Measurements from ENCODE around the gene KCNQ1.

Gene KCNQ1

DNA sequence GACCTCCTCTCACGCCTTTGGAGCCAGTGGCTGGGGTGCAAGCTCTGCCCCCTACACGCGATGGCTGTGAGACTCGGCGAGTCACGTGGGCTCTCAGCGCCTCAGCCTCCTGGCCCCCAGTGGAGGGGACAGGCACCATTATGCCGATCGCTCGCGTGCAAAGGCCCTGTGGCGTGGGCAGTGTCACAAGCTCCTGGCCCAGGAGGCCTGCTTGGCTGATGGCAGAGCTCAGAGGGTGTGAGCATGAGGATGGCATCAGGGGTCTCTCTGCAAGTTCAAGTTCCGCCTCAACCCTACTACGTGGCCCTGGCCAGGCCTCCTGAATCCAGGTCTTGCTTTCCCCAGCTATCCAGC lies 345.7 kb downstream of the KCNQ1 start:
- Histone ChIP-seq H3K27me3 (ENCODE audit: control insufficient read depth, insufficient read depth, low read length) (peaks cover 40% of the 10 kb centered on the region), H3K9me3 (ENCODE audit: control insufficient read depth, insufficient read depth, low read length) (peaks cover 8% of the 10 kb centered on the region), H3K9ac (ENCODE audit: low read depth, low read length) (no peak overlapping the region), H3K27ac (ENCODE audit: low read depth, low read length) (no peak overlapping the region), H3K4me3 (ENCODE audit: low read depth, low read length) (no peak overlapping the region), H3K4me1 (ENCODE audit: control insufficient read depth, insufficient read depth, low read length) (peaks cover 6% of the 10 kb centered on the region; the same call in 1 of the 2 replicates), H3K36me3 (ENCODE audit: control insufficient read depth, insufficient read depth, low read length) (no peaks in the 10 kb centered on the region)

DNA sequence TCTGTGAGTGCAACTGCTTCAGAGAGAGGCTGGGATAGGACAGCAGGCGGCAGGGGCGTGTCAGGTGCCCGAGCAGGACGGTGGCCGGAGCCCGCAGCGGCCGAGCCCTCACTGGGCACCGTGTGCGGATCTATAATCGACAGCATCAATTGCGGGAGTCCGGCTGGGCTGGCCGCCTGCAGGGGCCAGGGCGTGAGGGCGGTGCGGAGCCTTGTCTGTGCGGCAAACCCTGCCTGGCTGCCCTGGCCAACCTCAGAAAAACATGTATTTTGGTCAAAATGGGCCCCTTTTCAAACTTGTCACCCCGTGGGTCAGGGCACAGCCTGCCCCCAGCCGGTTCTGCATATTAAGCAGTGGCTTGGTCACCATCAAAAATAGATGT lies 346.3 kb downstream of the KCNQ1 start:
- peak overlapping the region; percentile 58; the same call in 1 of the 2 replicates for H3K4me3 ChIP-seq (ENCODE audit: low read depth, low read length)
- H3K36me3 ChIP-seq (ENCODE audit: control insufficient read depth, insufficient read depth, low read length), result no peaks in the 10 kb centered on the region
- H3K9me3 ChIP-seq (ENCODE audit: control insufficient read depth, insufficient read depth, low read length), result peaks cover 3% of the 10 kb centered on the region
- no peak overlapping the region for H3K27ac ChIP-seq (ENCODE audit: low read depth, low read length)
- peaks cover 6% of the 10 kb centered on the region; the same call in 1 of the 2 replicates for H3K4me1 ChIP-seq (ENCODE audit: control insufficient read depth, insufficient read depth, low read length)
- H3K27me3 ChIP-seq (ENCODE audit: control insufficient read depth, insufficient read depth, low read length), result peaks cover 40% of the 10 kb centered on the region
- H3K9ac ChIP-seq (ENCODE audit: low read depth, low read length), result no peak overlapping the region

DNA sequence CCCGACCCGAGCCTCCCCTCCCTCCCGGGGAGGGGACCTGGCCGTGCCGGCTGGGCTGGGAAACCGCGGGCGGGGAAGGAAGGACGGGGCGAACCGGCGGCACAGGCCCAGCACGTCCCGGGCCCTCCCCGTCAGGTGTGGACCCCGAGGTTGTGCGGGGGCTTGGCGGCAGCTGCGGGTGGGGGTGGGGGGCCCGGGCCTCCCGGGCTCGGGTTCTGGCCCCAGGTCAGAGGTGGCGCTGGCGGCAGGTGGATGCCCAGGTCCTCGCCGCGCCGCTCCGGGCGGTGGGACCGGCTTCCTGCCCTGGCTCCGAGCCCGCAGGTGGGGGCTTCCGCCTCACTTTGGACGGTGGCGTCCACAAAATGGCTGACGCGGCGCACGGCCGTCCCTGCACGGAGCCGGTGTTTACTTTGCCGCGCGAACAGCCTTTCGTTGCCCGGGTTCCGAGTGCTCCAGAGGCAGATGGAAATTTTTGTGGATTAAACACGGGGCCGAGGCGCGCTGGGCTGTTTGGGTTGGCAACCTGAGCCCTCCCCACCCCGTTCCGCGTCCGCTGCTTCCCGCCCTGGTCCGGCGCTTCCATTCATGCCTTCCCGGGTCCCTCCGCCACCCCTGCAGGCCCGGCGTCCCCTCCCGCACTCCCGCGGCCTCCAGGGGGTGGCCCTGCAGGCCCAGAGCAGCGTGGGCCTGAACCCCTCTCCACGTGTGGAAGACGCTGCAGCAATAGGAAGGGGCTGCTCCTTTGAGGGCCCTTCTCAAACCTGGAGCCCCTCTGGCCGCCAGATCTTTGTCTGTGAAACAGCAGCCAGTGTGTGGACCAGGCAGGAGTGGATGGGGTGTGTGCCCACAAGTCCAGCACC lies 346.9 kb downstream of the KCNQ1 start:
- peaks cover 6% of the 10 kb centered on the region; the same call in 1 of the 2 replicates for H3K4me1 ChIP-seq (ENCODE audit: control insufficient read depth, insufficient read depth, low read length)
- H3K27me3 ChIP-seq (ENCODE audit: control insufficient read depth, insufficient read depth, low read length), result peaks cover 40% of the 10 kb centered on the region
- H3K9ac ChIP-seq (ENCODE audit: low read depth, low read length), result no peak overlapping the region
- H3K4me3 ChIP-seq (ENCODE audit: low read depth, low read length), result peak overlapping the region; percentile 58; the same call in 1 of the 2 replicates
- no peak overlapping the region for H3K27ac ChIP-seq (ENCODE audit: low read depth, low read length)
- no peaks in the 10 kb centered on the region for H3K36me3 ChIP-seq (ENCODE audit: control insufficient read depth, insufficient read depth, low read length)
- no peaks in the 10 kb centered on the region; the same call in 1 of the 2 replicates for H3K9me3 ChIP-seq (ENCODE audit: control insufficient read depth, insufficient read depth, low read length)

DNA sequence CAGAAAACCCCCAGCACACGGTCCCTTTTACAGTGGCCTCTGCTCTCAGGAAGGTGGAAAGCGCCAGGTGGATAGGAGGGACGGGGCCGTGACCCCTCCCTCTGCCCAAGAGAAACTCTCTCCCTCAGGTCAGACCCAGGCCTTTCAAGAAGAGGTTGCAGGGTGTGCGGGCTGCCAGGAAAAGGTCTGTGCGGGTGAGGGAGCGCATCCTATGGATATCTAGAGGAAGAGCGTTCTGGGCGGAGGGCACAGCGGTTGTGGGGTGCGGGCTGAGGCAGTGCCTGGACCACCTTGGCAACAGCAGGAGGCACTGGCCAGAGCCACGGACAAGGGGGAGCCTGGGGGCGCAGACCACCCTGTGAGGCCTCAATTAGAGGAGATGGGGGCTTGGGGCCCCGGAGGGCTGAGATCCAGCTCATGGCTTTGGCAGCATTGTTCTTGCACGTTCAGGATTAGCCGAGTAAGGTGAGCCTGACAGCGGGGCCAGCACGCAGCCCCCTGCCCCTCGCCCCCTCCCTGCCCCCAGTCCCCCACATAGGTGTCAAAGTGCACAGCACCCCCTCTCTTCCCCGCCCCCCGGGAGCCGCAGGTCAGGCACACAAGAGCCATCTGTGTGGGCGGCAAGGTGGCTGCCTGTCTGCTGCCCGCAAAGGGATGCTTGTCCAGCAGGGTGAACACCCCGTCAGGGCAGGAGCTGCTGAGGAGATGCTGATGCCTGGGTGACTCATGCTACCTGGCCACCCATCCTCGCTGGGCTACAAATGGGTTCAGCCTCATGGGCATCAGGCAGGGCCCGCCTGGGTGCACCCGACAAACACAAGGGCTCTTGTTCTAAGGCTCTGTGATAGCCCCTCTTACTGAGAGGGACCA lies 347.8 kb downstream of the KCNQ1 start:
- Histone ChIP-seq H3K27ac (ENCODE audit: low read depth, low read length) (no peak overlapping the region), H3K27me3 (ENCODE audit: control insufficient read depth, insufficient read depth, low read length) (peaks cover 40% of the 10 kb centered on the region), H3K36me3 (ENCODE audit: control insufficient read depth, insufficient read depth, low read length) (no peaks in the 10 kb centered on the region), H3K9me3 (ENCODE audit: control insufficient read depth, insufficient read depth, low read length) (no peaks in the 10 kb centered on the region), H3K4me1 (ENCODE audit: control insufficient read depth, insufficient read depth, low read length) (peaks cover 6% of the 10 kb centered on the region; the same call in 1 of the 2 replicates), H3K4me3 (ENCODE audit: low read depth, low read length) (peak overlapping the region; percentile 58; the same call in 1 of the 2 replicates), H3K9ac (ENCODE audit: low read depth, low read length) (no peak overlapping the region)

DNA sequence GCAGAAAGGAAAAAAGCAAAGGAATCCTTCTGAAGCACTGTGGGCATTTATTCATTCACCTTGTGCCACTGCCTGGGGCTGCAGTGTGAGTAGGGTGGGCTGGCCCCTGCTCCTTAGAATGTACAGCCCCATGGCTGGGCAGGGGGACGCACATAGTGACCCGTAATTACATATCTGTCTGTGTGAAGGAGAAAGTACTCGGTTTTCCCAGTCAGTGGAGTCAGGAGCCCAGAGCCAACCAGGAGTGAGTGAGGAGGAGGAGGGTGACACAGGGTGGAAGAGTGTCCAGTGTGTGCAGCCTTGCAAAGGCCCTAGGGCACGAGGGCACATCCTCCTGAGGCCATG lies 348.9 kb downstream of the KCNQ1 start:
- Histone ChIP-seq H3K27ac (ENCODE audit: low read depth, low read length) (no peak overlapping the region), H3K27me3 (ENCODE audit: control insufficient read depth, insufficient read depth, low read length) (peaks cover 46% of the 10 kb centered on the region), H3K9me3 (ENCODE audit: control insufficient read depth, insufficient read depth, low read length) (no peaks in the 10 kb centered on the region), H3K4me1 (ENCODE audit: control insufficient read depth, insufficient read depth, low read length) (peaks cover 4% of the 10 kb centered on the region; the same call in 1 of the 2 replicates), H3K36me3 (ENCODE audit: control insufficient read depth, insufficient read depth, low read length) (no peaks in the 10 kb centered on the region), H3K4me3 (ENCODE audit: low read depth, low read length) (no peak overlapping the region), H3K9ac (ENCODE audit: low read depth, low read length) (no peak overlapping the region)

DNA sequence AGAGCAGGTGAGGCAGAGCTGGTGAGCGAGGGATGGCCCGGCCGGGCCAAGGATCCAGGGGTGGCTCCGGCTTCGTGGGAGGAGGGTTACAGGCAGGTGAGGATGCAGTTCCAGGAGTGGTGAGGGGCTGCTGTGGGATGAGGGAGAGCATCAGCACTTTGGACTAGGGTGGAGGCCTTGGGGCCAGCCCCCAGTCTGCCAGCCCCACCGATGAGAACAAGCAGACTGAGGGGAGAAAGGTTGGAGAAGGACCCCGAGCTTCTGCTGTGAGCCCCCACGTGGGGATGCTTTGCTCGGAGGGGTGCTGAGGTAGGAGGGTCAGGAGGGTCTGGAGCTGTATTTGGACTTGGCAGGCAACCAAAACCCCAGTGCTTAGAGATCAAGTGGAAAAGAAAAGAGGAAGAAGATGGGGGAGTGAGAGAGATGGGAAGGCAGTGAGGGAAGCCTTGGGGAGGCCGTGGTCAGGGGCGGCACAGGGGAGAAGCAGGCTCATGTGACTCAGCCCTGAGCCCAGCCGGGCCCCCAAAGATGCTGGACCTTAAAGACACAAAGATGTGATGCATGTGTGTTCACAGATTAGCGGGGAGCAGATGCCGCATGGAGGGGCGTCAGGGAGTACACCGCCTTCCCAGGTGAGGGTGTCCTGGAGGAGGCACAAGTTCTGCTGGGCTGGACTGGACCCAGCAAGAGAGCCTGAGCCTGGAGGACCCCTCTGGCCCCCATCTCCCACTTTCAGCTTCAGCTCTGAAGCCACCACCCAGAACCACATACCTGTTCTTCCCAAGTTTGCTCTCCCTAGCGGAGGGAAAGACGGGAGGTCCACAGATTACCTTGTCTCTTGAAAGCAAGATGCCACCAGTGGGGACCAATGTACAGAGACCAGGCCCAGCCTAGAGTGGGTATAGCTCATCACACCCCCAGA lies 349.5 kb downstream of the KCNQ1 start:
- Histone ChIP-seq H3K27ac (ENCODE audit: low read depth, low read length) (no peak overlapping the region), H3K9ac (ENCODE audit: low read depth, low read length) (no peak overlapping the region), H3K36me3 (ENCODE audit: control insufficient read depth, insufficient read depth, low read length) (no peaks in the 10 kb centered on the region), H3K9me3 (ENCODE audit: control insufficient read depth, insufficient read depth, low read length) (no peaks in the 10 kb centered on the region; the same call in 1 of the 2 replicates), H3K4me3 (ENCODE audit: low read depth, low read length) (no peak overlapping the region), H3K27me3 (ENCODE audit: control insufficient read depth, insufficient read depth, low read length) (peaks cover 47% of the 10 kb centered on the region), H3K4me1 (ENCODE audit: control insufficient read depth, insufficient read depth, low read length) (peaks cover 3% of the 10 kb centered on the region; the same call in 1 of the 2 replicates)

DNA sequence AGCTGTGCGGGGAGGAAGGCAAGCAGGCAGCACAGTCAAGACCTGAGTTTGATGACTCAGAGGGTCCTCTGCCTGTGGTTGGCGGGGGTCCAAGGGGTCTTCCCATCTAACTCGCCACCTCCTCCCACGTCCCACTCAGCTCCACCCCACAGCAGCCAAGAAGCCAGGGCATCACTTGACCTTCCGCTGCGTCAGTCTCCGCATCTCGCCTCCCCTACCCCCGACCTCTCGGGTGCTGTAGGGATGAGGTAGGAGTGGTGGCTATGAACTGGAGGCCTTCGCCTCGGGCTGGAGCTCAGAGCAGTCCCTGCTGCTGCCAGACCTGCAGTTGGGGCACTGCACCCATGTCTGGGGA lies 350.1 kb downstream of the KCNQ1 start:
- Histone ChIP-seq H3K9ac (ENCODE audit: low read depth, low read length) (no peak overlapping the region), H3K27me3 (ENCODE audit: control insufficient read depth, insufficient read depth, low read length) (peaks cover 43% of the 10 kb centered on the region), H3K36me3 (ENCODE audit: control insufficient read depth, insufficient read depth, low read length) (no peaks in the 10 kb centered on the region), H3K9me3 (ENCODE audit: control insufficient read depth, insufficient read depth, low read length) (no peaks in the 10 kb centered on the region; the same call in 1 of the 2 replicates), H3K27ac (ENCODE audit: low read depth, low read length) (no peak overlapping the region), H3K4me1 (ENCODE audit: control insufficient read depth, insufficient read depth, low read length) (peaks cover 3% of the 10 kb centered on the region; the same call in 1 of the 2 replicates), H3K4me3 (ENCODE audit: low read depth, low read length) (no peak overlapping the region)

DNA sequence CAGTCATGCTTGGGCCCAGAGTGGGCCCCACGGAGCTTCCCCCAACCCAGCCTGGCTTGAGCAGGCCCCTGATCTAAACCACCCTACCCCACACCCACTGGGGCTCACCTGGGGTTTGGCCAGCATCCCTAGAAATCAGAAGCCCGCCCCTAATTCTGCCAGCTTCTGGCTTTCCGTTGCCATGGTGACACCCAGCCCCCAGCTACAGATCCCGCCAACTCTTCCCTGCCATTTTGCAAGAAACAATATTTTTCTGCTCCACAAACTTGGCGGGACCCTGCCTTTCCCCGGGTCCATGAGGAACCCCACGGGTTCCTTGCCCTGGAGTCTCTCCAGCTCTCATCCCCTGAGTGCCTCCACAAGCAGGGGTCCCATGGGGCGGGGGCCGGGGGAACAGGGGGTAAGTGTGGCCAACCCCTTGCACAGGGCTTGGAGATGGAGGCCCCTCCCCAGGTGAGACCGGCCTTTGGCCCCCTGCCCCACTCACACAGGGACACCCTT lies 350.7 kb downstream of the KCNQ1 start:
- Histone ChIP-seq H3K4me3 (ENCODE audit: low read depth, low read length) (no peak overlapping the region), H3K27me3 (ENCODE audit: control insufficient read depth, insufficient read depth, low read length) (peaks cover 37% of the 10 kb centered on the region), H3K36me3 (ENCODE audit: control insufficient read depth, insufficient read depth, low read length) (no peaks in the 10 kb centered on the region), H3K27ac (ENCODE audit: low read depth, low read length) (no peak overlapping the region), H3K4me1 (ENCODE audit: control insufficient read depth, insufficient read depth, low read length) (peaks cover 3% of the 10 kb centered on the region; the same call in 1 of the 2 replicates), H3K9me3 (ENCODE audit: control insufficient read depth, insufficient read depth, low read length) (no peaks in the 10 kb centered on the region; the same call in 1 of the 2 replicates), H3K9ac (ENCODE audit: low read depth, low read length) (no peak overlapping the region)

DNA sequence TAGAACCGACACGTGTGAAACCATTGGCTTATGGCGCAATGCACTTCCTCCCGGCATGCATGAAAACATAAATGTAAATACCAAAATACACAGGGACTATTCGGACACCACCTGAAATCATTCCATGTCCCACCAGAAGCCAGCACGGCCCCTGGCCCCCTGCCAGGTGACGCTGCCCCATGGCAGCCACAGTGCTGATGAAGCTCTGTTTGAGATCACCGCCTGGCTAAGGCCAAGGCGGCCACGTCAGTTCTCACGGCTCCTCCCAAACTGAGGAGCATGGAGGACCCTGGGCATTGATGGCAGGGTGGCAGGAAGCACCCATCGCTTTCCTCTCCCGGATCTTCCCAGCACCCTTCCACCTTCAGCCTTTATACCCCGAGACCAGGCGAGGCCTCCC lies 351.3 kb downstream of the KCNQ1 start:
- Histone ChIP-seq H3K36me3 (ENCODE audit: control insufficient read depth, insufficient read depth, low read length) (no peaks in the 10 kb centered on the region), H3K9ac (ENCODE audit: low read depth, low read length) (no peak overlapping the region), H3K9me3 (ENCODE audit: control insufficient read depth, insufficient read depth, low read length) (no peaks in the 10 kb centered on the region; the same call in 1 of the 2 replicates), H3K4me3 (ENCODE audit: low read depth, low read length) (no peak overlapping the region), H3K27ac (ENCODE audit: low read depth, low read length) (no peak overlapping the region), H3K4me1 (ENCODE audit: control insufficient read depth, insufficient read depth, low read length) (peaks cover 3% of the 10 kb centered on the region; the same call in 1 of the 2 replicates), H3K27me3 (ENCODE audit: control insufficient read depth, insufficient read depth, low read length) (peaks cover 35% of the 10 kb centered on the region)

DNA sequence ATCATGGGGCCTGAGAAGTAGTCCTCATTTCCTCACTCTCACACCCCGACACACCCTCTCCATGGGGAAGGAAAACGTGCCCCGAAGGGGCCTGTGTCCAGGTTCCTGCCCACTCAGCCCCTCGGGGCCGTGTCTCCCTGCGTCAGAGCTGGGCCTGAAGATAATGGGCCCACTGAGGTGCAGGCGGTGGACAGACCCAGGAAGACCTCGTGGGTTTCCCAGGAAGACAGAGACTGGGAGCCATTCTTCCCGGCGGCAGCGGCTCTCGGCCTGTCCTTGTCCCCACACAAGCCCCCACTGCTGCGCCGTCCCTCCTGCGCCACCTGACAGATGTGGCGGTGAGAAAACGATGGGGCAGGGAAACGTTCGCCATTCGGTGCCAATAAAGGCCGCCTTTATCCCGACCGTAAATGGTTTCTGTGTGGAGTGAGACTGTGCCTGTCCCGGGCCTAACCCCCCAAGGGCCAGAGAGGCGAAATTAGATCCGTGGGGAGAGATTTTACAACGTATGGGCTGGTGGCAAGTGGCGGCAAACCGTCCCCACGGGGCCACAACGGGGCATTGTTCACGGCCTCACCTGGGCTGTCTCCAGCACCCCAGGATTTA lies 351.8 kb downstream of the KCNQ1 start:
- Histone ChIP-seq H3K27ac (ENCODE audit: low read depth, low read length) (no peak overlapping the region), H3K9me3 (ENCODE audit: control insufficient read depth, insufficient read depth, low read length) (no peaks in the 10 kb centered on the region; the same call in 1 of the 2 replicates), H3K4me3 (ENCODE audit: low read depth, low read length) (no peak overlapping the region), H3K36me3 (ENCODE audit: control insufficient read depth, insufficient read depth, low read length) (no peaks in the 10 kb centered on the region), H3K27me3 (ENCODE audit: control insufficient read depth, insufficient read depth, low read length) (peaks cover 35% of the 10 kb centered on the region), H3K9ac (ENCODE audit: low read depth, low read length) (no peak overlapping the region), H3K4me1 (ENCODE audit: control insufficient read depth, insufficient read depth, low read length) (peaks cover 3% of the 10 kb centered on the region; the same call in 1 of the 2 replicates)
